PC-9 (cell line): ENCODE results near the gene CNPY4. TPM values are rescaled to one million over a fixed set of nuclear protein-coding genes. Genes with fewer than 3 reads are reported as not detected.

ENCODE experiments used
- BruUV-seq: library from RNA; stranded (reverse); fragments of 400-500 nt; replicated peaks from 2 replicates; lab custom pipeline; 2021; lab: Mats Ljungman, UMichigan
- CTCF ChIA-PET: fragments of 300-600 bp; sonication (Branson Sonifier 250); formaldehyde crosslinking; loops from one replicate; lab custom pipeline; 2022; ENCODE audit warnings: antibody characterized with exemption; lab: Charles Lee
- POLR2A ChIA-PET: fragments of 300-600 bp; sonication (Branson Sonifier 250); formaldehyde crosslinking; loops from one replicate; lab custom pipeline; 2022; ENCODE audit warnings: antibody characterized with exemption; ENCODE audit not compliant: unreplicated experiment; lab: Charles Lee
- DNase-seq, 2 experiments: peaks; one replicate each; pipeline versions ENCODE4 v3.0.0 to v3.0.0-alpha.2; 2015 to 2022; ENCODE audit warnings: mixed read lengths in 1 of 2
- H2AFZ ChIP-seq: fragments of 200-600 bp; sonication (generic); 2 replicates; pipeline ENCODE4 v1.8.1; 2017; ENCODE audit warnings: antibody characterized with exemption
- H3F3A ChIP-seq: fragments of 200-600 bp; sonication (generic); 2 replicates; pipeline ENCODE4 v1.8.1; 2017; ENCODE audit warnings: antibody characterized with exemption, mild to moderate bottlenecking, low read depth; ENCODE audit not compliant: insufficient read depth
- H3K27ac ChIP-seq: fragments of 200-600 bp; sonication (generic); 2 replicates; pipeline ENCODE4 v1.6.1; 2016; ENCODE audit warnings: mixed run types
- H3K27me3 ChIP-seq: fragments of 200-600 bp; sonication (generic); 2 replicates; pipeline ENCODE4 v1.6.1; 2016; ENCODE audit warnings: low read depth, mixed run types; ENCODE audit not compliant: insufficient read depth
- H3K36me3 ChIP-seq: fragments of 200-600 bp; sonication (generic); 2 replicates; pipeline ENCODE4 v1.6.1; 2016; ENCODE audit warnings: low read depth, mixed run types
- H3K4me1 ChIP-seq: fragments of 200-600 bp; sonication (generic); replicated peaks from 2 replicates; pipeline ENCODE4 v1.6.1; 2016; ENCODE audit warnings: mixed run types; ENCODE audit not compliant: insufficient read depth
- H3K4me2 ChIP-seq: fragments of 200-600 bp; sonication (generic); 2 replicates; pipeline ENCODE4 v1.6.1; 2017; ENCODE audit warnings: mixed run types
- H3K4me3 ChIP-seq: fragments of 200-600 bp; sonication (generic); 2 replicates; pipeline ENCODE4 v1.6.1; 2016; ENCODE audit warnings: mixed run types
- H3K79me2 ChIP-seq: fragments of 200-600 bp; sonication (generic); 2 replicates; pipeline ENCODE4 v1.6.1; 2017; ENCODE audit warnings: low read depth, mixed run types
- H3K9me2 ChIP-seq: fragments of 200-600 bp; sonication (generic); 2 replicates; pipeline ENCODE4 v1.8.1; 2017; ENCODE audit warnings: mild to moderate bottlenecking; ENCODE audit not compliant: insufficient read depth
- H3K9me3 ChIP-seq: fragments of 200-600 bp; sonication (generic); 2 replicates; pipeline ENCODE4 v1.8.1; 2016; ENCODE audit warnings: low read depth; ENCODE audit not compliant: insufficient read depth
- H4K20me1 ChIP-seq: fragments of 200-600 bp; sonication (generic); 2 replicates; pipeline ENCODE4 v1.8.1; 2017; ENCODE audit not compliant: insufficient read depth
- CTCF ChIP-seq: fragments of 200-600 bp; sonication (generic); conservative IDR thresholded peaks from 2 replicates; pipeline ENCODE4 v1.6.1; 2017; ENCODE audit warnings: mixed run types, antibody characterized with exemption, mild to moderate bottlenecking, moderate library complexity
- EZH2 ChIP-seq: fragments of 200-600 bp; sonication (generic); IDR thresholded peaks from 2 replicates; pipeline ENCODE4 v1.8.0; 2017; ENCODE audit warnings: antibody characterized with exemption, low read depth
- intact Hi-C: fragments of 100-400 bp; cut with micrococcal nuclease; formaldehyde crosslinking; loops from one replicate; pipeline ENCODE4 v1.10.0; 2022; ENCODE audit not compliant: unreplicated experiment
- total RNA-seq: library from RNA; stranded (reverse); gene quantifications from 2 replicates; pipeline ENCODE4 v1.2.3, GENCODE V29; 2021

CNPY4 gene
- total RNA-seq, 1 experiment from 2014 or later, result 10.3 TPM

- H3K4me1 ChIP-seq, result peaks cover 6% of the 10 kb centered on the region
- H3K27me3 ChIP-seq, result no peaks in the 10 kb centered on the region
- H2AFZ ChIP-seq, result no peak overlapping the region
- H3K4me2 ChIP-seq, result no peak overlapping the region
- no peak for DNase-seq
- no peaks in the 10 kb centered on the region for H3K9me3 ChIP-seq
- no peak overlapping the region for H3K4me3 ChIP-seq
- H3F3A ChIP-seq, result peaks cover under 1% of the 10 kb centered on the region; the same call in 1 of the 2 replicates
- no peaks in the 10 kb centered on the region for H3K9me2 ChIP-seq
- H3K27ac ChIP-seq, result no peak overlapping the region
- no peak for TF ChIP-seq CTCF
- TF ChIP-seq EZH2, result no peak
- ChIA-PET POLR2A (no interaction called here), CTCF (no interaction called here)
- H3K79me2 ChIP-seq, result peaks cover 4% of the 10 kb centered on the region; the same call in 1 of the 2 replicates
- H4K20me1 ChIP-seq, result no peaks in the 10 kb centered on the region
- intact Hi-C loops, result no loop called here
- H3K36me3 ChIP-seq, result peaks cover 4% of the 10 kb centered on the region
- TSS peak; percentile 89 for BruUV-seq
These were observed 12.2 kb upstream of the CNPY4 start for GRCh38 chr7:100107125-100107737.

- Histone ChIP-seq H3F3A (no peaks in the 10 kb centered on the region; the same call in 1 of the 2 replicates), H3K9me2 (no peaks in the 10 kb centered on the region), H3K4me2 (no peak overlapping the region), H3K36me3 (peaks cover 4% of the 10 kb centered on the region), H2AFZ (no peak overlapping the region), H4K20me1 (no peaks in the 10 kb centered on the region), H3K27me3 (no peaks in the 10 kb centered on the region), H3K4me1 (no peaks in the 10 kb centered on the region), H3K79me2 (no peaks in the 10 kb centered on the region), H3K9me3 (no peaks in the 10 kb centered on the region), H3K27ac (no peak overlapping the region), H3K4me3 (no peak overlapping the region)
- intact Hi-C loops, result no loop called here
- POLR2A ChIA-PET, result no interaction called here
- TF ChIP-seq EZH2 (no peak), CTCF (no peak)
- DNase-seq, result no peak
- CTCF ChIA-PET, result no interaction called here
- BruUV-seq, result no TSS peak
These were observed 11.5 kb upstream of the CNPY4 start for GRCh38 chr7:100107890-100108289.

- Histone ChIP-seq H4K20me1 (no peaks in the 10 kb centered on the region), H3K27me3 (no peaks in the 10 kb centered on the region), H2AFZ (no peak overlapping the region), H3K9me3 (no peaks in the 10 kb centered on the region), H3F3A (no peaks in the 10 kb centered on the region; the same call in 1 of the 2 replicates), H3K4me2 (no peak overlapping the region), H3K36me3 (peaks cover 4% of the 10 kb centered on the region), H3K27ac (no peak overlapping the region), H3K4me1 (no peaks in the 10 kb centered on the region), H3K79me2 (no peaks in the 10 kb centered on the region), H3K4me3 (no peak overlapping the region), H3K9me2 (no peaks in the 10 kb centered on the region)
- no TSS peak for BruUV-seq
- intact Hi-C loops, result no loop called here
- DNase-seq, result no peak
- POLR2A ChIA-PET, result no interaction called here
- CTCF ChIA-PET, result no interaction called here
- no peak for TF ChIP-seq CTCF
- TF ChIP-seq EZH2, result no peak
These were observed 9.8 kb upstream of the CNPY4 start for GRCh38 chr7:100109521-100110163.
